CD4-positive, alpha-beta T cell treated with Interleukin-12 subunit alpha and Interleukin-12 subunit beta, for 1 hour (primary cell): Measurements from ENCODE around the gene HTT-AS.
"Not testable (repeated sequence)": the region's sequence is repeated elsewhere in the genome, so short reads cannot be mapped to it uniquely, and the experiment has no call there.

Source experiments
- DNase-seq: peaks from one replicate; pipeline ENCODE4 v3.0.0-alpha.2; 2020

Gene HTT-AS

DNA sequence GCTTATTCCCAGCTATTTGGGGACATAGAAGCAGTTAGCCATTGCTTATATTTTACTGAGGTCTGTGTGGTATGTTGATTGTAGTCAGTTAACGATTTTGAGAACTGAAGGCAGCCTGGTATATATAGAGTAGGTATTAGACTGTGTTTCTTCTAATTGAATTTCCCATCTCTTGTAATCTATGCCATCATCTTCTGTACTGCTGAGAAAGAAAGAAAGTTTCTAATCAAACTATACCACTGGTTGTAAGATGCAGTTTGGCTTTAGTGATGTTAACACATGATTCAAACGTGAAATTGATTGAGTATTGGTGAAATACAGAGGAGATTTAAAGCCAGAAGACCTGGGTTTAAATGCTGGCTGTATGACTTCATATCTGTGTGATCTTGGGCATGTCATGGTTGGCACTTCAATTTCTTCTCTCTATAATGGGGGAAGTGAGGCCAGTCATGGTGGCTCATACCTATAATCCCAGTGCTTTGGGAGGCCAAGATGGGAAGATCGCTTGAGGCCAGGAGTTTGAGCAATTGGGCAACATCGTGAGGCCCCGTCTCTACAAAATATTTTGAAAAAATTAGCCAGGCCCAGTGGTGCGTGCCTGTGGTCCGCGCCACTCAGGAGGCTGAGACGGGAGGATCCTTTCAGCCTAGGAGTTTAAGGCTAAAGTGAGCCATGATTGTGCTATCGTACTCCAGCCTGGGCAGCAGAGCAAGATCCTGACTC is 11.8 kb upstream of the HTT-AS start:
- DNase-seq, result no peak

GRCh38 chr4:3083732-3084131 is 9.4 kb upstream of the HTT-AS start:
- no peak for DNase-seq

- no peak for DNase-seq
Observed at GRCh38 chr4:3082925-3083515, 8.7 kb upstream of the HTT-AS start.

- DNase-seq, result no peak
Observed at GRCh38 chr4:3079694-3080123, 5.4 kb upstream of the HTT-AS start.

- DNase-seq, result no peak
Observed at GRCh38 chr4:3077796-3078195, 3.5 kb upstream of the HTT-AS start.

- DNase-seq, result no peak
Observed at GRCh38 chr4:3075652-3075981, 1.3 kb upstream of the HTT-AS start.

- DNase-seq, result peak; percentile 47
Observed at GRCh38 chr4:3074846-3075651, 711 bp upstream of the HTT-AS start.

- DNase-seq, result no peak
Observed at GRCh38 chr4:3073158-3074077, 920 bp downstream of the HTT-AS start.

DNA sequence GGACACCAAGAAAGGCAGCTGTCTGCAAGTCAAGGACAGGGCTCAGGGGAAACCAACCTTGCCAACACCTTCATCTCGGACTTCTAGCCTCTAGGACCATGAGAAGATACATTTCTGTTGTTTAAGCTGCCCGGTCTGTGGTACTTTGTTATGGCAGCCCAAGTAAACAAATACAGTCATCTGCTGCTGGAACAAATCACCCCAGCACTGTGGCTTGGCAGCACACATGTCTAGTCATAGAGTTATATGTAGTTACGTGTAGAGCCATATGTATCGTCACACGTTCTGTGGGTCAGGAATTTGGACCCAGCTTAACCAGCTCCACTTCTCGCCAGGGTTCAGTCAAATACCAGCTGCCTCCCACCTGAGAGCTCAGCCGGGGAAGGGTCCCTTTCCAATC is 2.5 kb downstream of the HTT-AS start:
- no peak for DNase-seq

GRCh38 chr4:3070709-3071500 is 3.4 kb downstream of the HTT-AS start:
- no peak for DNase-seq

DNA sequence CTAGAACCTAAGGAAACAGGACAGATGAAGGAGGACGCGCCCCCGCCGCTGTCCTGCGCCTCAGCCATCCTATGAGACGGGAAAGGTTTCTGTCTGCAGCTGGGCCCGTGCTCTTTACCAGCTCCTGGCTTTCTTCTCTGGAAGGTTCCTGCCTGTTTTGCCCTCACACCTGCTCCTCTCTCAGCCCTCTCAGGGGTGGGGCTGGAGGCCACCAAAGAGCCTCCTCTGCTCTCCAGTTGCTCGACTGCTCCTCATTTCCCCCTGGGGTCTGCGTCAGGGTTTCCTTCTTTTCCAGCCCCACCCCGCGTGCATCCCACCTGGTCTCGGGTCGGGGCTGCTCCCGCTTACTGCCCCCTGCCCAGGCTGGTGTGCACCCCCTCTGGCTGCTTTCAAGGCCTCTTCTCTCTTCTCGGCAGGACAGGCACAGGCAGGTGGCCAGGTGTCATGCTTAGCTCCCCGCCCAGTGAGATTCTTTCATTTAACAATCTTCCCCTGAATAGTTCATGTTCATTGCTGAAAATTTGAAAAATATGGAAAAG is 4.6 kb downstream of the HTT-AS start:
- DNase-seq, result no peak

DNA sequence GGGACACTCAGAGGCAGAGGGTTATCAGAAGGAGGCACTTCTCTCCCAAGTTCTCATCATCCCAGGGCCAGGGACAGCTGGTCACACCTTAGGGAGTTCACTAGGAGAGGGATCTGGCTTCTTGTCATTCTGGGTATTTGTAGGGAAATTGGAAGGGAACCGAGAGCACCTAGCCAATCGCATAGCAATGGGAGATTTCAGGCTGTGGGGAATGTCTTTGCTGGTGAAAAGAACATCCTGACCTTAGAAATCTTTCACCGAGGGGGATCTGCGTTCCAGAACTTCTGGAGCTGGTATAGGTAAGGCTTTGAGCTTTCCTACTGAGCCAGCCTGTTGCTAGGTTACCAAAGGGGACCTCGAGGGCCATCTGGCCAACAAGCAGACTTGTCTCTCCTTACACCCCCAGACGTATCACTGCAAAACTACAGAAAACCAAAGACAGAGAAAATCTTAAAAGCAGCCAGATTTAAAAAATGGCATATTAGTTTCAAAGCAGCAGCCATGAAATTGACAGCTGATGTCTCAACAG is 6.8 kb downstream of the HTT-AS start:
- DNase-seq, result no peak

- no peak for DNase-seq
Observed at GRCh38 chr4:3066836-3067400, 7.4 kb downstream of the HTT-AS start.

DNA sequence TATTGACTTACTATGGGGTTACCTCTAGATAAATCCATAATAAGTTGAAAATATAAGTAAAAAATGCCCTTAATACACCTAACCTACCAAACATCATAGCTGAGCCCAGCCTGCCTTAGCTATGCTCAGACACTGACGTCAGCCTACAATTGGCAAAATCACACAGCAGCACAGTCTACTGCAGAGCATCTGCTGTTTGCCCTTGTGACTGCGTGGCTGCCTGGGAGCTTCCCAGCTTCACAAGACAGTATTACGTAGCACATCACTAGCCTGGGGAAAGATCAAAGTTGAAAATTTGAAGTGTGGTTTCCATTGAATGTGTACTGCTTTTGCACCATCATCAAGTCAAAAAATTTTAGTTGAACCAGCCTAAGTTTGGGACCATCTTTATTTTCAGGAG is 8.8 kb downstream of the HTT-AS start:
- no peak for DNase-seq

DNA sequence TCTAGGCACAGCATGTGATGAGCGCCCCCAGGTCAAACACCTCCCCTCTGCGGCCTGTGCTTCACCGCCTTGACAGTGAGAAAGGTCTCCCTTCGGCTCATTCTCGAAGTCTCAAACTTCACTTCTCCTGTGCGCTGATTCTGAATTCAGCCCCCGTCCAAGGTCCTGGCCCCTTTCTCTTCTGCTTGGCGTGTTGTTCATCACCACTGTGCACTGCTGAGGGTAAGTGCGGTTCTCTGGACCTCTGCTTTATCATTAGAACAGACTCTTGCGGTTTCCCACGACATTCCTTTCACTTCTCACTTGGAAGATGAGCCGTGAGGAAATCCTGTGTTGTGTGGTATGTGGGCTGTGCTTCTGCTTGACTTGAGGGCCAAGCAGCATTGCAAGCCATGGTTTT is 11.9 kb downstream of the HTT-AS start:
- no peak for DNase-seq

- no peak for DNase-seq
Observed at GRCh38 chr4:3060946-3061345, 13.4 kb downstream of the HTT-AS start.

DNA sequence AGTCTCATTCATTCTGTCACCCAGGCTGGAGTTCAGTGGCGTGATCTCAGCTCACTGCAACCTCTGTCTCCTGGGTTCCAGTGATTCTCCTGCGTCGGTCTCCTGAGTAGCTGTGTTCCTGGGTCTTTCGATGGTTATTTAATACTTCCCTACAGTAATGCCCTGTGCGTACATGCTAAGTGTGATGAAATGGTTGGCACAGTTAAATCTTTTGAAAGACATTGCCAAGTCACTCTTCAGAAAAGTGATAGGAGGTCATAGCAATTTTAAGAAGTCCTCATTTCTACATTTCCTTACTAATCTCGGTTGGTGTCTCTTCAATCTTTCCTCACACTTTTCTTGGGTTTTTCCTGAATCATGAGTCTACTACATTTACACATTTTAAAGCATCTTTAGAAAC is 14.4 kb downstream of the HTT-AS start:
- DNase-seq, result no peak

DNA sequence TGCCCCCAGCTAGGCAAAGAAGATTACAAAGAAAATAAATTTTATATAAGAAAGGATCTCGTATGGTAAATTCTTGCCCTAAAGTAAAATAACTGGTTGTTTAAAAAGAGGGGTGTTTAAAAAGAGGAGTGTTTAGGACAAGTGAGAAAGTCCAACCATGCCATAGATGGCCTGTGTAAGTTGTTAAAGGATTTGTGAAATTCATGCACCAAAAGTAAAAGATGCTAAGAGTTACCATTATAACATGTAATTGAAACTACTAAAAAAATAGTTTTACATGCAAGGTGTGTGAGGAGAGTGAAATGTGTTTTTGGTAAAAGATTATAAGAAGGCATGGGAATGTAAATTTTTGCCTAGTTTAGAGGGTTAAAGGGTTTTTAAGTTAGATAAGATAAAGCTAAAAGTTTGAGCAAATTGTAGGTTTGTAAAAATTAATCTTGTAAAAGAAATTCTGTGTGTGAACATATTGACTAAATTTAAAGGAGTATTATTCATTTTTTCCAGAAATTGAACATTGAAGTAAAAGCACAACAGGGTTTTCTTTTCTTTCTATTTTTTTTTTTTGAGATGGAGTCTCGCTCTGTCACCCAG is 20.1 kb downstream of the HTT-AS start:
- DNase-seq, result no peak

DNA sequence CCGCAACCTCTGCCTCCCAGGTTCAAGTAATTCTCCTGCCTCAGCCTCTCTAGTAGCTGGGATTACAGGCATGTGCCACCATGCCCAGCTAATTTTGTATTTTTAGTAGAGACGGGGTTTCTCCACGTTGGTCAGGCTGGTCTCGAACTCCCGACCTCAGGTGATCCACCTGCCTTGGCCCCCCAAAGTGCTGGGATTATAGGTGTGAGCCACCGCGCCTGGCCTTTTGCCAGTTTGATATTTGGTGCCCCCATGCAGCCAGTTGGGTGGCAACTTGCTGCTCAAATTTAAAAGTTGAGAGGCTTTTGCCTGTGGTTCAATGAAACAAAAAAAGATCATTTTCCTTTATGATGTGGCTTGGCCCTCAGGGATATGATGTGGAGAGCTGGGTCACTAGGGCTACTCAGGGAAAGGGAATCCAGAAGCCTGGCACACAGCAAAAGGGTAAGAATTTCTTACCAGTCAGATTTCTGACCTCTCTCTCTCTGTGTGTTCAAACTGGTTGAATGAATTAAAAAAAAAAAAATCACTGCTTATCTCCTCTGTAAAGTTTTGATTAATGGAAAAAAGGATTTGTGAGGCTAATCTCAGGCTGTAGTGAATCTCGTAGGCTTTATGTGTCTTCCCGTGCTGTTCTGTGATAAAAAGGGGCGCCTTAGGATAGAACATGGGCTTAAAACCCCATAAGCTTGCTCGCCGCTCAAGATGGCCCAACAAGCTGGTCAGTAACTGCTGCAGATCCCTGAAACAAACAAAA is 23.0 kb downstream of the HTT-AS start:
- DNase-seq, result not testable (repeated sequence)
